ENCODE results near the gene HEG1.
A peak's percentile ranks its signal among the peaks of the same experiment; 100 is the strongest.

Gene HEG1

GRCh38 chr3:125072301-125072700 is 16.5 kb upstream of the HEG1 start:
- CTCF ChIA-PET, result interaction anchor here (0.7 kb wide), 1 partner anchor 12 kb away, joined by 3 read pairs; no protein-coding TSS in a partner anchor
- H3K4me3 ChIP-seq (ENCODE audit: low read depth, low read length), result no peak overlapping the region
- peak; percentile 78 for DNase-seq (ENCODE audit: low read depth, low spot score)
- no peak for TF ChIP-seq CTCF (IDR thresholded peaks at IDR 0.05; ENCODE audit: insufficient read depth, low read length, missing control alignments)
- POLR2A ChIA-PET, result interaction anchor here (0.9 to 1.1 kb wide), 3 partner anchors 9 to 38 kb away, joined by 3 to 8 read pairs (median 3); no protein-coding TSS in a partner anchor

GRCh38 chr3:125069968-125070745 is 14.4 kb upstream of the HEG1 start:
- no peak overlapping the region for H3K4me3 ChIP-seq (ENCODE audit: low read depth, low read length)
- DNase-seq (ENCODE audit: low read depth, low spot score), result no peak
- CTCF ChIA-PET, result interaction anchor here (0.8 kb wide), 1 partner anchor 10 kb away, joined by 3 read pairs; no protein-coding TSS in a partner anchor
- POLR2A ChIA-PET, result interaction anchor here (1.2 kb wide), 1 partner anchor 14 kb away, joined by 3 read pairs; no protein-coding TSS in a partner anchor
- no peak for TF ChIP-seq CTCF (IDR thresholded peaks at IDR 0.05; ENCODE audit: insufficient read depth, low read length, missing control alignments)

GRCh38 chr3:125069452-125069851 is 13.7 kb upstream of the HEG1 start:
- POLR2A ChIA-PET, result interaction anchor here (1.2 kb wide), 1 partner anchor 13 kb away, joined by 3 read pairs; no protein-coding TSS in a partner anchor

GRCh38 chr3:125068265-125068664 is 12.5 kb upstream of the HEG1 start:
- H3K4me3 ChIP-seq (ENCODE audit: low read depth, low read length), result no peak overlapping the region
- DNase-seq (ENCODE audit: low read depth, low spot score), result no peak
- ChIA-PET POLR2A (no interaction called here), CTCF (no interaction called here)
- TF ChIP-seq CTCF (IDR thresholded peaks at IDR 0.05; ENCODE audit: insufficient read depth, low read length, missing control alignments), result no peak

More at GRCh38 chr3:125069452-125069851, 13.7 kb upstream of the HEG1 start:
- no peak for DNase-seq (ENCODE audit: low read depth, low spot score)
- TF ChIP-seq CTCF (IDR thresholded peaks at IDR 0.05; ENCODE audit: insufficient read depth, low read length, missing control alignments), result no peak
- no peak overlapping the region for H3K4me3 ChIP-seq (ENCODE audit: low read depth, low read length)
- CTCF ChIA-PET, result no interaction called here

- ChIA-PET CTCF (no interaction called here), POLR2A (no interaction called here)
- TF ChIP-seq CTCF (IDR thresholded peaks at IDR 0.05; ENCODE audit: insufficient read depth, low read length, missing control alignments), result no peak
- DNase-seq (ENCODE audit: low read depth, low spot score), result no peak
- no peak overlapping the region for H3K4me3 ChIP-seq (ENCODE audit: low read depth, low read length)
Observed at GRCh38 chr3:125067225-125067624, 11.4 kb upstream of the HEG1 start.

GRCh38 chr3:125062904-125063618 is 7.3 kb upstream of the HEG1 start:
- H3K4me3 ChIP-seq (ENCODE audit: low read depth, low read length), result no peak overlapping the region
- peak; percentile 95 for DNase-seq (ENCODE audit: low read depth, low spot score)
- no peak for TF ChIP-seq CTCF (IDR thresholded peaks at IDR 0.05; ENCODE audit: insufficient read depth, low read length, missing control alignments)
- POLR2A ChIA-PET, result interaction anchor here (0.6 to 1.8 kb wide), 16 partner anchors 9 to 339 kb away, joined by 3 to 16 read pairs (median 4); no protein-coding TSS in a partner anchor
- CTCF ChIA-PET, result interaction anchor here (0.7 to 1.3 kb wide), 3 partner anchors 11 to 132 kb away, joined by 3 read pairs; no protein-coding TSS in a partner anchor

All from AG04449 (cell line).